Measurements from ENCODE around the gene FAR2.
"Not testable (repeated sequence)": the region's sequence is repeated elsewhere in the genome, so short reads cannot be mapped to it uniquely, and the experiment has no call there.

Gene FAR2

DNA sequence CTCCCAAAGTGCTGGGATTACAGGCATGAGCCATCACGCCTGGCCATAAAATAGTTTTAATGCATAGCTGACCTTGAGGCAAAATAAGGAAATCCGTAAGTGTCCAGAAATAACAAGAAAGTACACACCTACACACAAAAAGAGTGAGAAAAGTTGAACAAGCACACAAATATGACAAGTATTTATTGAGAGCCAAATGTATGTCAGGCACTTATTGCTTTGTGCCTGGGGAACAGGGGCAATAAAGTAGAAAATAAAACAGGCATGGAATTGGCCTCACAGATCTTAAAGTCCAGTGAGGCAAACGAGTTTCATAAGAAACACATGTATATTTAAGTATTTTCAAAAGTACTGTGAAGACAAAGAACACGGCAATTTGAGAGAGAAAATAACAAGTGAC lies 128.2 kb downstream of the FAR2 start:
- no peak for DNase-seq (ENCODE audit: low read depth in 2 of 2, low spot score in 1 of 2)

DNA sequence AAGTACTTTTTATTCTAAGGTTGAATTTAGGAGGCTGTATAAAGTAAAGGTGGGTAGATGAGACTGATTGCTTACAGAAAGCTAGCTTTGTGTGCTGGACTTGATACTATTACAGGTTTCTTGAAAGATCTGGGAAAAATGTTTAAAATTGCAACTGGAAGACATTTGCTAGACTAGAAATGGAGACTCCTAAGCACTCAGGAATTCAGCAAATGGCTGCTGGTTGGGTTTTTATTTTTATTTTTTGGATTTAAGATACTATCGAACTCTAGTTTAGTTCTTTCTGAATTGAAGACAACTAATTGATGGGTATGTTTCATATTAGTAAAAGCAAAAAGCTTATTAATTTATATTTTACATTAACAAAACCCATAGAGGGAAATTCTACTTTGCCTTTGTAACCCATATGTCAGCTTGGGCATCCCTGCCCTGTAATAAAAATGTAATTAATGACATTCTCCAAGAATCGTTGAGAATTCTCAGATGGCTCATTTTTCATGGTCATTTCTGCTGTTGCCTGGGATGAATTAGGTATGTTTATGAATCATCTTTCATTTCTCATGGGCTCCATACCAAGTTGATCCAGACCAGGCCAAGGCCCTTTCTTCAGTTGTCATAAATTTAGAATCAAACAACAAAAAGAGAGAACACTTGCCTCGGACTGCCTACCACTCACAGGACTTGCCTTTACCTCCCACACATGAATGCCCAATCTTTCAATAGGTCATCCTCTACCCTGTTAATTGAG lies 129.8 kb downstream of the FAR2 start:
- no peak for DNase-seq (ENCODE audit: low read depth in 2 of 2, low spot score in 1 of 2)

DNA sequence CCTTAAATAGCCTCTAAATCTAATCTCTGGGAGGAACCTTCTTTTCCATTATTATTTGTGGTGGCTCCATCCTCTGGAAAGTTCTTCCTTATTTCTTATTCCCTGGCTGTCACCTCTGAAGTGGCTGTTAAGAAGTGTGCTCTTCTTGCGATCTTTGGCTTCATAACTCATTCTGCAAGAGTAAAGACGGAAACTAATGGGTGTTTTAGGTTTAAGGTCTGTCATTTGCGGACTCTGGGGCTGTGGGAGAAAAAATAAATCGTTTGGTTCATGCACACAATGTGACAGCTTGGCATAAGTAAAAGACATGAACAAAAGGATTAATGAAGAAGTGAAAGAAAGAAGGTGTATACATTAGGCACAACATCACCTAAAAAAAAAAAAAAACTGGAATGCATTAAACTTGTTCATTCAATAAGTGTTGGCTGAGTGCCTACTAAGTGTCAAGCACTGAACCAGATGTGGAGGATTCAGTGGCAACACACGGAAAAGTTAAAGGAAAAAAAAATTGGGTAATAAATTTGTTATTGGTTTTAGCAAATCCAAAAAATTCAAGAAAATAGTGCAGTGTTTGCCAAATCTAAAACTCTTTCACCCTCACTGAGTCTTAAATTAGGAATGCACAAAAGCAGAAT lies 132.4 kb downstream of the FAR2 start:
- DNase-seq (ENCODE audit: low read depth in 2 of 2, low spot score in 1 of 2) = no peak

DNA sequence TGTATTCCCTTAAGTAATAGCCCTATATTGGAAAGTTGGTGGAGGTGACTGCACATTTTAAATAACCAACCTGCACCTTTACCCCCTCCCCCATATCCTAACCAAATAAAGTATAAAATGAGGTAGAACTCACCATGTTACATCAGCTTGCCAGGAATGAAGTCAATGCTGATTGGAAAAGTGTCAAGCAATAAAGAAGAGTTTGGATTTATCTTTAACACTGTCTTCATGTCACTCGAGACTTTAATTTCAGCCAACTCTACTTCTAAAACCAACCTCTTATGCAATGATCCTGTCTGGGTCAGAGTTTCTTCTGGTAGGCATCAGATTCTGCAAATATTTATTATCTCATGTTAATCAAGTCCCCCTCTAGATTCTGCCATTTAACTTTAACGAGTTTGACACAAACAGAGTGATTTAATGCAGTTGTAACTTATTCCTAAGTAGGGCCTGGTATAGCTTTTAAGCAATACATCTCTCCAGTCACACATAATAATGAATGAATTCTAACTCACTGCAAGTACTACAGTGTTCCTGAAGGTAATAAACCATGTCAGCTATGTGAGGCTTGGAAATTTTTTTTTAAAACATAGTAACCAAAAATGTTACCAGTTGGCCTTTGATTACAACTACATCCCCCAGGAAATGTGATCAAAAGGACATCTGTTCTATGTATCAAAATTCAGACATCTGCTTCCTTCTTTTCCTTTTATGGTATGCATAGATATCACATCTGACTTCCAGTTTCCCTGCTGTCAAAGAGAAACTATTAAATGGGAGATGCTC lies 133.1 kb downstream of the FAR2 start:
- no peak for DNase-seq (ENCODE audit: low read depth in 2 of 2, low spot score in 1 of 2)

DNA sequence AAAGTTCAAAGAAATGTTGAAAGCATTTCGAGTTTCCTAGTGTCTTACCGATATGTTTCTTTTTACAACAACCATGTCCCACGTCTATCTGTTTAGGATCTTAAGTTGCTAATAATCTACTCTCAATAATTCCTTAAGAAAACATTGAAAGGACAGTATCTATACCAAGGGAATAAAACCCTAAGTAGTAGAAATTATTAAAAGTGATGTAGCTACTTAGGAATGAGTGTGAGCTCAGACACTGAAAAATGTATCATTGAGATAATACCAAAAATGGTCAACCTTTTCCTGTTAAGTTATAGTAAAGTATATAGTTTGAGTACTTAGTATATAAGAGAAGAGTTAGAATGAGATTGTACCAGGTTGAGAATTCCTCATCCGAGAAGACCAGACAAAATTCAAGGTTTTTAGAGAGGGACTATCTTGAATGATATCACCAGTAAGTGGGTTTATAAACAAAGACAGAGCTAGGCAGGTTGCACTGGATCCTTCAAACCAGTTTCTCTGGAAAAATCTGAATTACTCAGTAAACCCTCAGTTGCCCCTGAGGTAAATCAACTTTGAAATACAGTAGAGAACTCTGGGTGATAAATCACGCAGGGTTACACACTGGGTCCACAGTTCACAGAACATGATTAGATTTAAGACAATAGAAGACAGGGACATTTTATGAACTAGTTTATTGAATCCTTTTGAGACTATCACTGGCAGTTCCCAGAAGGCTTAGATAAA lies 135.1 kb downstream of the FAR2 start:
- no peak for DNase-seq (ENCODE audit: low read depth in 2 of 2, low spot score in 1 of 2)

DNA sequence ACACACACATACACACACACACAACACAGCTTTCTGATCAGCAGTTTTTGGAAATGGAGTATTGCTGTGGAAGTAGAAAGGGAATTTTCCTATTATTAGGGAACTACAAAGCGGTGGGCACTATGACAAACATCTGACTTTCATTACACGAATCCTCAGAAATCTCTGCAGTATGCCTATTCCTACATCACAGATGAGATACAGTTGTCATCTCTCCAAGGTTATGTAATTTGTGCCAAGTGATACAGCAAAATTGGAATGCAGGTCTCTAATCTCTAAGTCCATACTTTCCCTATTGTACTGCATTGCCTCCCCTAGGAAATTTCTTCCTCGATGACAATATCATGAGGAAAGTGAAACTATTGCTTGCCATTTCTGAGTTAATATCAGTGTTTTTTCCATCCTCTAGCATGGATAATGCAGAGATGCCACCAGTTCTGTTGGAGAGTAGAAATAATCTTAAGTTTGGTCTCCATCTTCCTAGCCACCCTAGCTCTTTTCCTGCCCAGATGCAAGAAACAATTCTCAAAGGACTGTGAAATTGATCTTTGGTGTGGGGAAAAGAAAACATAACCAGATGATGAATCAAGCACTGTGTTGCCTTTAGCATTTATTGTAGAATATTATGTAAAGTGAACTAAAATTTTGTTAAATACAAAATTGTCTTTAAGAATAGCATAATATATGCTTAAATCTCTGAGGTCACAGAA lies 137.2 kb downstream of the FAR2 start:
- no peak for DNase-seq (ENCODE audit: low read depth in 2 of 2, low spot score in 1 of 2)

DNA sequence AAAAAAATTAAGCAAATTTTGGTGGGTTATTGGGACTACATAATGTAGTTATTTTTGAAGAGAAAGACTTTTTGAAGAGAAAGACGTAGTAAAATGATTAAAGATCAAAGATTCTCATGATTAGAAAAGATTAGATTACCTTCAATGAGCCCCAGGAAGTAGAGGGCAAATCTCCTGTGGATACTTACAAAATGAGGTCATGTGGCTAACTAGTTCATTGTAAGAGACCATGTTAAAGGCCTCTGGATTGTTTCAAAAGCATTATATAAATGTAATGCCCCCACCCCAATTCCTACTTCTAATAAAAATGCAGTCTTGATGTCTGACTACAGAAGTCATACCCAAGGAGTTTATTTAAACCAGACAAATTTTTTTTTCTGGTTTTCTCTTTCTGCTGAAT lies 138.5 kb downstream of the FAR2 start:
- DNase-seq (ENCODE audit: low read depth in 2 of 2, low spot score in 1 of 2) = no peak

DNA sequence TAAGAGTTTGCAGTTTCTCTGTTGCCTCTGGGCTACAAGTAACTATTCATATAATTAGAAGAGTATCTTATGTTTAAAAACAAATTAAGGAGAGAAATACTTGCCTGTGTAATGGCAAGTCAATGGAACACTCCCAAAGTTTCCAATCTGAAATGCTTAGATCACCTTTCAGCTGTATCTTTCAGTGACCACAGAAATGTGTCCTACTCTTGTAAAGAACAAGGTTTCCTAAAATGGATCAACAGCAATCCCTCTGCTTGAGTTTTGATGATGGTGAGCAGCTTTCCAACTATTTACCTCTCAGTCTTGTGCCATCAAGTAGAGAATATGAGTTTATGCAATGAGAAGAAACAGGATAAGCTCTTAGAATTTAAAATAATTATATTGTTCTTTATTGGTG lies 139.0 kb downstream of the FAR2 start:
- DNase-seq (ENCODE audit: low read depth in 2 of 2, low spot score in 1 of 2) = no peak

DNA sequence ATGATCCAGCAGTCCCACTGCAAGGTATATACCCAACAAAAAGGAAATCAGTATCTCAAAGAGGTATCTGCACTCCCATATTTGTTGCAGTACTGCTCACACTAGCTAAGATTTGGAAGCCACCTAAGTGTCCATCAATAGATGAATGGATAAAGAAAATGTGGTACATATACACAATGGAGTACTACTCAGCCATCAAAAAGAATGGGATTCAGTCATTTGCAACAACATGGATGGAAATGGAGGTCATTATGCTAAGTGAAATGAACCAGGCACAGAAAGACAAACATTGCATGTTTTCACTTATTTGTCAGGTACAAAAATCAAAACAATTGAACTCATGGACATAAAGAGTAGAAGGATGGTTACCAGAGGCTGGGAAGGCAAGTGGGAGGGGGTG lies 141.4 kb downstream of the FAR2 start:
- not testable (repeated sequence) for DNase-seq (ENCODE audit: low read depth in 2 of 2, low spot score in 1 of 2)

DNA sequence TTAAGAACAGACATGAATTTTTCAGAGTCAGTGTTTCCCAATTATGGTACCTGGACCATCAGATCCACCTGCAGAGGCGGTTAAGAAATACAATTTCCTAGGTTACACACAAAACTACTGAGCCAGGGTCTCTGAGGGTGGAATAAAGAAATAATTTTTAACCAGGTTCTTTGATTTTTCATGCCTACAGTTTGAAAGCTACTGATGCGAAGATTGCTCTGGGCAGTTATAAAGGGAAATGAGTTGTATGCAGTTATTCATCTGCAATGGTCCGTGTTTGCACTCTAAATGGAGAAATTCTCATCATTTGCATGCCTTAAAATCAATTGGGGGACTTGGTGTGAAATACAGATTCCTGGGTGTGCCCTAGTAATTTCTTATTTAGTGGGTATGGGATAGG lies 142.1 kb downstream of the FAR2 start:
- DNase-seq (ENCODE audit: low read depth in 2 of 2, low spot score in 1 of 2) = no peak

DNA sequence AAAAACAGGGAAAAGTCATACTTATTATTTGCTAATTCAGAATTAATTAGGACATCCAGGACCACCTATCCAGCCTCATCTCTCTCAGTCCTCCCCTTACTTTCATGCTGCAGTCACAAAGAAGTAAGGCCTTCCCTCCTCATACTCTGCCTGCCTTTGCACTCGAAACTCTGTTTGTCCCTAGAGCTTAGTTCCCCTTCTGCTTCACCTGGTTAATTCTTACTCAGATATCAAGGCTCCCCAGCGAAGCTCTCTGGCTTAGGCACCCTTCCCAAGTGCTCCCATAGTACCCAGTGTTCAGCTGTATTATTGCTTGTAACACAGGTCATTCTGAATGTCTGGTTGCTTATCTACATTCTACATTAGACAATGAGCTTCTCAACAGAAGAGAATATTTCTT lies 150.6 kb downstream of the FAR2 start:
- DNase-seq (ENCODE audit: low read depth in 2 of 2, low spot score in 1 of 2) = no peak

DNA sequence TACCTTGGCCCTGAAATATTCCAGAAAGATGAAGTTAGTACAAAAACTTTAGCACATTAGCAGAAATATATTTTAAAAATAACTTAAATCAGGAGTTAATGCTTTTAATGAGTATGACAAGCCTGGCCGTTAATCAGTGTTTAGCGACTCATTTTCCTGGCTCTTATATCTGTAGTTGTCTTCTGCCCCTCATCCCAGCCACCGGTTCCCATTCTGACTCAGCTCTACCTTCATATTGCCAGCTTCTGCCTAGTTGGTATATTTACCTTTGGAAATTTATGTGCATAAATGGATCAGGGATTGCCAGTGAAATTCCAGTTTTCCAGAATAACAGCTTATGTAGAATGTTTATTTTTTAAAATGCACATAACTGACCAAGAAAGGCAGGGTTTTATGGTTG lies 152.0 kb downstream of the FAR2 start:
- no peak for DNase-seq (ENCODE audit: low read depth in 2 of 2, low spot score in 1 of 2)

DNA sequence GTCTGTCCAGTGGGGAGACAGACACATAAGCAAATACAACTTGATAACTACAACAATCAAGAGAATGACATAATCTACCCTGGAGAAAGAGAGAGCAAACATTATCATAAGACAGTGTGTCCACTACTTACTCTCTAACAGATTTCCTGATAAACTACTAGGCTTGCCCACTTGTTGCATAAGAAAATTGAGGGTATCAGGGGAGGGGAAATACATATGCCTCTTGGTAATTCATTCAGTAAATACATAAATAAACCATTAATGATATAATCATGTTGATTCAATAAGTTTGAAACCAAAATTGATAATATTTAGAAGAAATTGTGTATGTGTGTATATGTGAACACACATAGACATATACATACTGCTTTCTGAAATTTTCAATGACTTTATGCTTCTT lies 155.3 kb downstream of the FAR2 start:
- DNase-seq (ENCODE audit: low read depth in 2 of 2, low spot score in 1 of 2) = no peak

DNA sequence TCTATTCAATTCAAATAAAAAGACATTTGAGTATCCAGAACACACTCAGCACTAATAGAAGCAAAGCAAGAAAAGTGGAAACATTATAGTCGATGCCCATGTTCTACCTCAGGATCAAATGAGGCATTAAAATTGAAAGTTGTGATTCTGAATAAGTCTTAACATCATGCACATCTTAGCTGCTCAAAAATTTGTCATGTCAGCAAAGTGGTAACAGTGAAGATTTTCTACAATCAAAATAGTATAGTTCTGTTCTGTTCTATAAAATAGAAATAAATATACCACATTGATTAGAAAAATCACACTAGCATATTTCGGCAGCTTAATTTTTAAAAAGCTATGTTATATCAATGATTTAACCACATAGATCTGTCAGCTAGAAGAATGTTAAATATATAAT lies 157.2 kb downstream of the FAR2 start:
- no peak for DNase-seq (ENCODE audit: low read depth in 2 of 2, low spot score in 1 of 2)

DNA sequence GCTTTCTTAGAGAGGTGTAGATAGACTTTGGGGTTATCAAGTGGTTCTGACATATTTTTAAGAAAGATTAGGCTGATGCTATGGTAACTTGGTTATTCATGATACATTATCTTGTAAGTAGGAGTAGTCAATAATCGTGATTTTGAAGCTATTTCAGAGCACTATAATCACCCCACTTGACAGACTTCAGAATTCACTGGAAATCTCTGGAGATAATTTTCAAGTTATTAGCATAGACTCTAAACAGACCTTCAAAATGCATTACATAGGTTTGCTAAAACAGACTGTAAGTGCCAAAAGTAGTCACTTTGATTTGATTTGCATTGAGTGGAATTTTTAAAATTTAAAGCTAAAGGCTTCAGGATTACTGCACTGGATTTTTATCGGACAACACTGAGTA lies 157.6 kb downstream of the FAR2 start:
- DNase-seq (ENCODE audit: low read depth in 2 of 2, low spot score in 1 of 2) = no peak

DNA sequence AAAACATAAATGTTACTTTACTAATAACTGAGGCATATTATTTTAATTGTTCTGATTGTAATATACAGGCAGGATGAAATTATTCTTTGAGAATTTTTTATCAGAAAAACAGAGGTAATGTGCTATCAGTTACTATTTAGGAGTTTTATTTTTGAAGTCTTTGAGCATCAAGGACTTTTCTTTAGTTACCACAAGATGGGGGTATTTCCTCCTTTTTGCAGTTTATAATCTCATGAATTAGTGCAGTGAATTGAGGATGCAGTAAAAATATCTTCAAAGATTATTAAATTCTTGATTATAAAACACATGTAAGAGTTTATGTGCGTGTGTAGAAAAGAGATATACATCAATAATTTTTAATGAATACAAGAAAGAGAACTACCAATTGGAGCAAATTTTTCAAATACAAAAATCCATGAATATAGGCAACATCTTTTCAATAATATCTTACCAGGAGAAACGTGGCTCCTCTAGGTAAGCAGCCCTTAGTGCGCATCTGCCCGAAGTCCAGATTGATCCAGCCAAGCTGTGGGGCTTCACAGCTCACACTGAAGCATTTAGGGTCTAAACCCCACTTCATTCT lies 160.3 kb downstream of the FAR2 start:
- DNase-seq (ENCODE audit: low read depth in 2 of 2, low spot score in 1 of 2) = no peak

DNA sequence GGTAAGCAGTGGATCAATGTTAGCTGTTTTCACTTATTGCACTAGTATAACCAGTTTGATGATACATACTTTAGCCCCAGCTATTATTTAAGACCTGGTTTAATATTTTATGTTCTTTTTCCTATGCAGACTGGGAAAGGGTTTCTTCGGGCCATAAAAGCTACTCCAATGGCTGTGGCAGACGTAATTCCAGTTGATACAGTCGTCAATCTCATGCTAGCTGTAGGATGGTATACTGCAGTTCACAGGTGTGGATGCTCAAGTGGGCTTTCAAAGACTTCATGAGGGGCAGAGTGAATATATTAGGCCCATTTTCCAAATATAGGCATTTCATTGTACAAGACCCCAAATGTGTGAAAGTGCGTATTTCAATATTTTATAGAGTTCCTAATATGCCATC lies 161.8 kb downstream of the FAR2 start:
- no peak for DNase-seq (ENCODE audit: low read depth in 2 of 2, low spot score in 1 of 2)

DNA sequence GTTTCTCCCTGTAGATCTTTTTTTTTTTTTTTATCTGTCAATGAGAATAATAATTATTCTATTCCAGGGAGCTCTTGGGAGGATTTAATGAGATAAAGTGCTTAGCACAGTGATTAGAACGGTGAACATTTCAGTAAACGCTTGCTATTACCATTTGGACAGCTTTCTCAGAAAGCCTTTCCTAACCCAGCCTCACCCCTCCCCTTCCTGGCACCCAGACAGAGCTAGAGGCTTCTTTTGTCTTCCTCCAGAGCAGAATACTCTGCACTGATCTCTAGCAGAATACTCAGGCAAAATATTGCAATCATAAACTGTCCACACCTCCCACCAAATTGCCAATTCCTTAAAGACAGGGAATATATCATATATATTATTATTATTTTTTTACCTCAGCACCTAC lies 165.3 kb downstream of the FAR2 start:
- no peak for DNase-seq (ENCODE audit: low read depth in 2 of 2, low spot score in 1 of 2)

DNA sequence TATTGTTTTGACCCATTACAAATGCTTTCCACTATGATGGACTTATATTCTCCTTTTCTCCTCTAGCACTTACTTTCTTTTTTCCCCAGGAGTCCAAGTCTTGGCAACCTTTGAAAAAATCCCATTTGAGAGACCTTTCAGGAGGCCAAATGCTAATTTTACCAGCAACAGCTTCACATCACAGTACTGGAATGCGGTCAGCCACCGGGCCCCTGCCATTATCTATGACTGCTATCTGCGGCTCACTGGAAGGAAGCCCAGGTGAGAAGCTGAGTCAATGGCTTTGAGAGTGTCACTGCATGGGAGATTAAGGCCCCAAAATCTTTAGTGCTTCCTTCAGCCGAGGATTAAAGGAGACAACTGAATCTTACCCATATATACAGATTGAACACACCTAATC lies 167.7 kb downstream of the FAR2 start:
- DNase-seq (ENCODE audit: low read depth in 2 of 2, low spot score in 1 of 2) = no peak

DNA sequence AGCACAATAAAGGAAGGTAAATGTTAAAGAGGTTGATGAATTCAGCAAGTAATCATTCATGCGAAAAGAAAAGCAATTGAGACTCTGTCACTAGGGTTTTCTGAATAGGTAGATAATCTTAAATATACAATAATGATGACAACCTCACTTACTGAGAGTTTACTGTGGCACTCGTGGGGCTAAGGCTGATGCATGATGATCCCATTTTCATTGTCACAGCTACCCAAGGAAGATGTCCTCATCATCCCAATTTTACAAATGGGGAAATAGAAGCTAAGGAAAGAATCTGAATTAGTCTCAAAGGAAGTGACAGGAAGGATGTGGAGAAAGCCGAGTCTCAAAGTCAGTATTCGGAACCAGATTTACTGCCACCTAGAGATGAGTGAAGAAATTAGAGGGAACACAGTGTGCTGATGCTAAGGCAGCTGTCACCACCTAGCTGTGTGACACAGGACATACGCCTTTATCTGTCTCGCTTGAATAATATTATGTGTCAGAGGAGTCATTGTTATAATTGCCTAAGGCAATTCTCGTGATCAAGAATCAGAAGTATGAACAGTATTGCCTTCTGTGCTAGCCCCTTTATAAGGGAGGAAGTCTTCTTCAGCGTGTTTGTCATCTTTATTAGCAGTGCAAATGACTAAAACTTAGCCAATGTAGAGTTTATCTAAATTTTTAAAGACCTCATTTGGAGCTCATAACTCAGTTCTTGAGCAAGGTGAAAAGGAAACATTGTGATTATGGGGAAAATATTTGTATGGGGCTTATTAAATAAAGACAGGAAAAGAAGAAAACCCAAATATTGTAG lies 168.7 kb downstream of the FAR2 start:
- peak in 1 of 2 donors; percentile 10 for DNase-seq (ENCODE audit: low read depth in 2 of 2, low spot score in 1 of 2)
